ENCODE data around the gene UGCG. TPM values are rescaled to one million over a fixed set of nuclear protein-coding genes. Genes with fewer than 3 reads are reported as not detected.

The UGCG gene
- total RNA-seq, 4 donors from 2014 or later: 3.8 to 62.6 (median 29.9) TPM

GRCh38 chr9:111920531-111920930 lies 23.9 kb downstream of the UGCG start:
- H3K27ac ChIP-seq: no peak overlapping the region
- in situ Hi-C loops (cut with MboI; ENCODE audit: low pct_ligation_motif_present in 1 of 4, low pct_unique_long_range_greater_than_20kb in 1 of 4, low sequenced_read_pairs in 3 of 4): no loop called here
- intact Hi-C loops (cut with DNase I; ENCODE audit: low total_unique reads): no loop called here
- no peak overlapping the region for H3K4me3 ChIP-seq
- peaks cover 3 to 8% (median 5%) of the 10 kb centered on the region in 4 donors for H3K4me1 ChIP-seq
- 84 to 85% methylated on average over 7 of the region's 7 CpGs for WGBS, 2 donors (ENCODE audit: low coverage in 1 of 2)
- no peaks in the 10 kb centered on the region for H3K27me3 ChIP-seq
- H3K36me3 ChIP-seq: peaks cover 0 to 12% (median 0%) of the 10 kb centered on the region in 4 donors
- no peak for DNase-seq
- TF ChIP-seq POLR2AphosphoS5 (IDR thresholded peaks at IDR 0.05) (no peak), EP300 (IDR thresholded peaks at IDR 0.05; ENCODE audit: low read depth) (no peak), POLR2A (IDR thresholded peaks at IDR 0.05) (no peak)
- TF ChIP-seq, protein P1, sequence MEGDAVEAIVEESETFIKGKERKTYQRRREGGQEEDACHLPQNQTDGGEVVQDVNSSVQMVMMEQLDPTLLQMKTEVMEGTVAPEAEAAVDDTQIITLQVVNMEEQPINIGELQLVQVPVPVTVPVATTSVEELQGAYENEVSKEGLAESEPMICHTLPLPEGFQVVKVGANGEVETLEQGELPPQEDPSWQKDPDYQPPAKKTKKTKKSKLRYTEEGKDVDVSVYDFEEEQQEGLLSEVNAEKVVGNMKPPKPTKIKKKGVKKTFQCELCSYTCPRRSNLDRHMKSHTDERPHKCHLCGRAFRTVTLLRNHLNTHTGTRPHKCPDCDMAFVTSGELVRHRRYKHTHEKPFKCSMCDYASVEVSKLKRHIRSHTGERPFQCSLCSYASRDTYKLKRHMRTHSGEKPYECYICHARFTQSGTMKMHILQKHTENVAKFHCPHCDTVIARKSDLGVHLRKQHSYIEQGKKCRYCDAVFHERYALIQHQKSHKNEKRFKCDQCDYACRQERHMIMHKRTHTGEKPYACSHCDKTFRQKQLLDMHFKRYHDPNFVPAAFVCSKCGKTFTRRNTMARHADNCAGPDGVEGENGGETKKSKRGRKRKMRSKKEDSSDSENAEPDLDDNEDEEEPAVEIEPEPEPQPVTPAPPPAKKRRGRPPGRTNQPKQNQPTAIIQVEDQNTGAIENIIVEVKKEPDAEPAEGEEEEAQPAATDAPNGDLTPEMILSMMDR (IDR thresholded peaks at IDR 0.05): no peak
- H3K9me3 ChIP-seq: no peaks in the 10 kb centered on the region

DNA sequence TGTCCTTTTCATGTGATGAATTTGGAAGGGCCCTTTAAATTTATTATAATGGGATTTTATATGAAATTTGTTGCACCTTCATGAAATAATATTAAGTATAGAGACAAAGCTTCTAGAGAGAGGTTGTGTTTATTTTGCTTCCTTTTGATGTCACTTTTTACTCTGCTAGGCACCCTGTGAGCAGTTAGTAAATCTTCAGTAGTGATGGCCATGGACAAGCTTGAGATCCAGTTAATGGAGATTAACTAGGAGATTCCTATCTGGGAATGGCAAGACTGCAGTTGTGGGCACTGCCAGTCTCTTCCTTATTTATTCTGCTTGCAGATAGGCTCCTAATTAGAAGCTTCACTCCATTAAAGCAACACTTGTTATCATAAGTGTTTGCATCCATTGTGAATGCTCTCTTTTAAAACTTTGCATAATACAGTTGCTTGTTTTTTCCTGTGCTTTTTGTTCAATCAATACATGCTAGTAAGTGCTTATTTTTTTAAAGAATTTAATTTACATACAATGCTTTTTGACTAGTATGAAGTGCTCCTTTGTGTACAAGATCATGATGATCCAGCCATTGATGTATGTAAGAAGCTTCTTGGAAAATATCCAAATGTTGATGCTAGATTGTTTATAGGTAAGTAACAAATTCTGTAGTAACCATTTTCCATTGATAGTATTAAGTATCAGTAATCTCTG lies 25.9 kb downstream of the UGCG start:
- H3K27me3 ChIP-seq: no peaks in the 10 kb centered on the region
- in situ Hi-C loops (cut with MboI; ENCODE audit: low pct_ligation_motif_present in 1 of 4, low pct_unique_long_range_greater_than_20kb in 1 of 4, low sequenced_read_pairs in 3 of 4) (no loop called here), intact Hi-C loops (cut with DNase I; ENCODE audit: low total_unique reads) (no loop called here)
- H3K4me3 ChIP-seq: no peak overlapping the region
- TF ChIP-seq POLR2AphosphoS5 (IDR thresholded peaks at IDR 0.05): no peak
- TF ChIP-seq, protein P1 (IDR thresholded peaks at IDR 0.05): no peak
- peaks cover 0 to 15% (median 6%) of the 10 kb centered on the region in 4 donors for H3K4me1 ChIP-seq
- DNase-seq: no peak
- no peak overlapping the region for H3K27ac ChIP-seq
- H3K36me3 ChIP-seq: peaks cover 0 to 15% (median 0%) of the 10 kb centered on the region in 4 donors
- H3K9me3 ChIP-seq: no peaks in the 10 kb centered on the region

DNA sequence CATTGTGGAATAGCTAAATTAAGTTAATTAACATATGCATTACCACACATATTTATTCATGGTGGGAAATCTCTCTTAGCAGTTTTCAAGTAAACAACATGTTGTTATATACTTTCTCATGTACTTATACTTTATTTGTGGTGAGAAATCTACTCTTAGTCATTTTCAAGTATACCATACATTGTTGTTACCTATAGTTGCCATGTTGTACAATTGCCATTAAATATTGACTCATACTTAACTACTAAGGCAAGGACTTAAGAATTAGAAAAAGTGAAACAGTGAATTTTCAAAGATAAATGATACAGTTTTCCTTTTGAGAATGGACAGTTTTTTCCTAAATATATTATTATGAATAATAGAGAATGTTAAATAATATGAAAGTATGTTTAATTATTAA lies 27.7 kb downstream of the UGCG start:
- Histone ChIP-seq H3K27me3 (no peaks in the 10 kb centered on the region), H3K36me3 (peaks cover 0 to 17% (median 0%) of the 10 kb centered on the region in 4 donors), H3K4me1 (peaks cover 0 to 21% (median 9%) of the 10 kb centered on the region in 4 donors), H3K9me3 (no peaks in the 10 kb centered on the region), H3K27ac (no peak overlapping the region), H3K4me3 (no peak overlapping the region)
- intact Hi-C loops (cut with DNase I; ENCODE audit: low total_unique reads) (no loop called here), in situ Hi-C loops (cut with MboI; ENCODE audit: low pct_ligation_motif_present in 1 of 4, low pct_unique_long_range_greater_than_20kb in 1 of 4, low sequenced_read_pairs in 3 of 4) (no loop called here)
- TF ChIP-seq POLR2A (IDR thresholded peaks at IDR 0.05) (no peak), POLR2AphosphoS5 (IDR thresholded peaks at IDR 0.05) (no peak), EP300 (IDR thresholded peaks at IDR 0.05; ENCODE audit: low read depth) (no peak)
- TF ChIP-seq, protein P1 (IDR thresholded peaks at IDR 0.05): no peak
- no peak for DNase-seq

- no peak overlapping the region for H3K4me3 ChIP-seq
- in situ Hi-C loops (cut with MboI; ENCODE audit: low pct_ligation_motif_present in 1 of 4, low pct_unique_long_range_greater_than_20kb in 1 of 4, low sequenced_read_pairs in 3 of 4) (no loop called here), intact Hi-C loops (cut with DNase I; ENCODE audit: low total_unique reads) (no loop called here)
- 88 to 91% methylated on average over 7 of the region's 7 CpGs for WGBS, 2 donors (ENCODE audit: low coverage in 1 of 2)
- H3K27ac ChIP-seq: peak overlapping the region; percentile 4 to 64 (median 52)
- no peaks in the 10 kb centered on the region for H3K9me3 ChIP-seq
- no peak for DNase-seq
- H3K4me1 ChIP-seq: peaks cover 0 to 21% (median 9%) of the 10 kb centered on the region in 4 donors
- peaks cover 0 to 22% (median 1%) of the 10 kb centered on the region in 4 donors for H3K36me3 ChIP-seq
- no peak for TF ChIP-seq EP300 (IDR thresholded peaks at IDR 0.05; ENCODE audit: low read depth)
- TF ChIP-seq, protein P1 (IDR thresholded peaks at IDR 0.05): no peak
- no peak for TF ChIP-seq POLR2AphosphoS5 (IDR thresholded peaks at IDR 0.05)
- no peak for TF ChIP-seq POLR2A (IDR thresholded peaks at IDR 0.05)
- H3K27me3 ChIP-seq: no peaks in the 10 kb centered on the region
Measured at GRCh38 chr9:111925017-111925770, 28.6 kb downstream of the UGCG start.

Measured in transverse colon (tissue), 4 donors.